Measurements from ENCODE around the gene EVA1A. TPM values are rescaled to one million over a fixed set of nuclear protein-coding genes. Genes with fewer than 3 reads are reported as not detected.

The EVA1A gene
- total RNA-seq (2021): 10.8 and 18.2 TPM in 2 replicates
- percentile 60 among the genes with signal in this experiment for Bru-seq, nascent RNA
- percentile 64 among the genes with signal in this experiment for BruChase-seq, experiment 1, labeled RNA remaining after a 2-hour chase
- BruChase-seq, experiment 2, labeled RNA remaining after a 6-hour chase: percentile 40 among the genes with signal in this experiment
- long read RNA-seq, partial matches to known transcripts: 1 of 16 reads
- long read RNA-seq, other reads (novel, unspliced or antisense): 6 of 16 reads

- Histone ChIP-seq H3K4me2 (peak within 1 kb of the TSS; percentile 98), H3K9me3 (ENCODE audit: insufficient read depth, low read depth) (no peaks in the 10 kb centered on the region), H3K9me2 (ENCODE audit: insufficient read depth) (no peaks in the 10 kb centered on the region), H3K27me3 (ENCODE audit: insufficient read depth, low read depth) (no peaks in the 10 kb centered on the region), H3K79me2 (ENCODE audit: low read depth) (no peaks in the 10 kb centered on the region; the same call in 1 of the 2 replicates), H3K4me1 (replicated peaks; ENCODE audit: insufficient read depth) (peaks cover 28% of the 10 kb centered on the region), H3F3A (ENCODE audit: insufficient read depth, low read depth) (0 out of 2 replicates have a peak, but pooled peaks cover 12% of the 10 kb centered on the region), H2AFZ (peak within 1 kb of the TSS; percentile 90), H3K4me3 (peak within 1 kb of the TSS; percentile 74), H4K20me1 (ENCODE audit: insufficient read depth) (no peaks in the 10 kb centered on the region), H3K27ac (peak within 1 kb of the TSS; percentile 42), H3K36me3 (ENCODE audit: low read depth) (no peaks in the 10 kb centered on the region)
- ChIA-PET CTCF (interaction anchor here (0.6 to 3.3 kb wide), 4 partner anchors 12 to 93 kb away, joined by 3 to 19 read pairs (median 8); no protein-coding TSS in a partner anchor), POLR2A (ENCODE audit: unreplicated experiment) (no interaction called here)
- intact Hi-C loops (cut with micrococcal nuclease; ENCODE audit: unreplicated experiment): loop anchor here (1.0 to 5.0 kb wide), 4 partner anchors 32 to 94 kb away; no protein-coding TSS in a partner anchor
- BruUV-seq (replicated peaks): TSS peak; percentile 79
- no peak for TF ChIP-seq CTCF (conservative IDR thresholded peaks at IDR 0.05)
- no peak for TF ChIP-seq EZH2 (IDR thresholded peaks at IDR 0.05; ENCODE audit: low read depth)
- peak; percentile 61 to 68 for DNase-seq
Observed at GRCh38 chr2:75560768-75561565, at the start of gene EVA1A. EVA1A (minus strand) TSS chr2:75560939; CDS start chr2:75518140, 42,799 bp downstream.

GRCh38 chr2:75609937-75610508 is 49.3 kb upstream of the EVA1A start:
- Histone ChIP-seq H2AFZ (no peak overlapping the region), H3F3A (ENCODE audit: insufficient read depth, low read depth) (peaks cover 39% of the 10 kb centered on the region), H3K27ac (no peak overlapping the region), H3K36me3 (ENCODE audit: low read depth) (no peaks in the 10 kb centered on the region), H3K79me2 (ENCODE audit: low read depth) (no peaks in the 10 kb centered on the region), H3K4me3 (no peak overlapping the region), H4K20me1 (ENCODE audit: insufficient read depth) (no peaks in the 10 kb centered on the region), H3K27me3 (ENCODE audit: insufficient read depth, low read depth) (no peaks in the 10 kb centered on the region), H3K4me2 (no peak overlapping the region), H3K9me2 (ENCODE audit: insufficient read depth) (no peaks in the 10 kb centered on the region), H3K4me1 (replicated peaks; ENCODE audit: insufficient read depth) (peaks cover 54% of the 10 kb centered on the region), H3K9me3 (ENCODE audit: insufficient read depth, low read depth) (no peaks in the 10 kb centered on the region)
- ChIA-PET POLR2A (ENCODE audit: unreplicated experiment) (no interaction called here), CTCF (interaction anchor here (1.0 kb wide), 1 partner anchor 107 kb away, joined by 3 read pairs; no protein-coding TSS in a partner anchor)
- TF ChIP-seq CTCF (conservative IDR thresholded peaks at IDR 0.05): no peak
- no peak for TF ChIP-seq EZH2 (IDR thresholded peaks at IDR 0.05; ENCODE audit: low read depth)
- DNase-seq: peak in 1 of 2 experiments; percentile 28
- intact Hi-C loops (cut with micrococcal nuclease; ENCODE audit: unreplicated experiment): loop anchor here (1.0 to 10.0 kb wide), 4 partner anchors 36 to 455 kb away; partner anchors contain the start of gene EVA1A
- no TSS peak for BruUV-seq (replicated peaks)

GRCh38 chr2:75609334-75609689 is 48.6 kb upstream of the EVA1A start:
- Histone ChIP-seq H3K79me2 (ENCODE audit: low read depth) (no peaks in the 10 kb centered on the region), H3K9me2 (ENCODE audit: insufficient read depth) (no peaks in the 10 kb centered on the region), H3K4me2 (peak overlapping the region; percentile 75; the same call in 1 of the 2 replicates), H3K27me3 (ENCODE audit: insufficient read depth, low read depth) (no peaks in the 10 kb centered on the region), H3K9me3 (ENCODE audit: insufficient read depth, low read depth) (no peaks in the 10 kb centered on the region), H3F3A (ENCODE audit: insufficient read depth, low read depth) (peaks cover 40% of the 10 kb centered on the region), H3K27ac (no peak overlapping the region), H3K4me3 (no peak overlapping the region), H4K20me1 (ENCODE audit: insufficient read depth) (no peaks in the 10 kb centered on the region), H2AFZ (no peak overlapping the region), H3K36me3 (ENCODE audit: low read depth) (no peaks in the 10 kb centered on the region), H3K4me1 (replicated peaks; ENCODE audit: insufficient read depth) (peaks cover 54% of the 10 kb centered on the region)
- no peak for DNase-seq
- CTCF ChIA-PET: interaction anchor here (1.5 to 1.8 kb wide), 5 partner anchors 17 to 143 kb away, joined by 4 to 19 read pairs (median 7); partner anchors contain the start of gene EVA1A
- POLR2A ChIA-PET (ENCODE audit: unreplicated experiment): no interaction called here
- TF ChIP-seq EZH2 (IDR thresholded peaks at IDR 0.05; ENCODE audit: low read depth) (no peak), CTCF (conservative IDR thresholded peaks at IDR 0.05) (peak; percentile 39; the same call in 1 of the 2 replicates)
- intact Hi-C loops (cut with micrococcal nuclease; ENCODE audit: unreplicated experiment): loop anchor here (1.0 to 10.0 kb wide), 4 partner anchors 35 to 455 kb away; partner anchors contain the start of gene EVA1A
- BruUV-seq (replicated peaks): no TSS peak
